ENCODE data around the gene DDIT4L.

The DDIT4L gene, protein sequence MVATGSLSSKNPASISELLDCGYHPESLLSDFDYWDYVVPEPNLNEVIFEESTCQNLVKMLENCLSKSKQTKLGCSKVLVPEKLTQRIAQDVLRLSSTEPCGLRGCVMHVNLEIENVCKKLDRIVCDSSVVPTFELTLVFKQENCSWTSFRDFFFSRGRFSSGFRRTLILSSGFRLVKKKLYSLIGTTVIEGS

GRCh38 chr4:100189820-100190642 lies at the start of gene DDIT4L:
Gene DDIT4L (minus strand): TSS chr4:100190468. CDS start chr4:100189983, 485 bp downstream.
- DNase-seq (ENCODE audit: insufficient read length, low spot score) (no peak), FAIRE-seq (no peak)
- TF ChIP-seq, protein P1, sequence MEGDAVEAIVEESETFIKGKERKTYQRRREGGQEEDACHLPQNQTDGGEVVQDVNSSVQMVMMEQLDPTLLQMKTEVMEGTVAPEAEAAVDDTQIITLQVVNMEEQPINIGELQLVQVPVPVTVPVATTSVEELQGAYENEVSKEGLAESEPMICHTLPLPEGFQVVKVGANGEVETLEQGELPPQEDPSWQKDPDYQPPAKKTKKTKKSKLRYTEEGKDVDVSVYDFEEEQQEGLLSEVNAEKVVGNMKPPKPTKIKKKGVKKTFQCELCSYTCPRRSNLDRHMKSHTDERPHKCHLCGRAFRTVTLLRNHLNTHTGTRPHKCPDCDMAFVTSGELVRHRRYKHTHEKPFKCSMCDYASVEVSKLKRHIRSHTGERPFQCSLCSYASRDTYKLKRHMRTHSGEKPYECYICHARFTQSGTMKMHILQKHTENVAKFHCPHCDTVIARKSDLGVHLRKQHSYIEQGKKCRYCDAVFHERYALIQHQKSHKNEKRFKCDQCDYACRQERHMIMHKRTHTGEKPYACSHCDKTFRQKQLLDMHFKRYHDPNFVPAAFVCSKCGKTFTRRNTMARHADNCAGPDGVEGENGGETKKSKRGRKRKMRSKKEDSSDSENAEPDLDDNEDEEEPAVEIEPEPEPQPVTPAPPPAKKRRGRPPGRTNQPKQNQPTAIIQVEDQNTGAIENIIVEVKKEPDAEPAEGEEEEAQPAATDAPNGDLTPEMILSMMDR (IDR thresholded peaks at IDR 0.05; ENCODE audit: insufficient read depth, missing control alignments): no peak

- TF ChIP-seq, protein P1 (IDR thresholded peaks at IDR 0.05; ENCODE audit: insufficient read depth, missing control alignments): no peak
- FAIRE-seq (no peak), DNase-seq (ENCODE audit: insufficient read length, low spot score) (no peak)
Observed at GRCh38 chr4:100240008-100240407, 49.7 kb upstream of the DDIT4L start.

GRCh38 chr4:100224721-100225120 lies 34.5 kb upstream of the DDIT4L start:
- TF ChIP-seq, protein P1 (IDR thresholded peaks at IDR 0.05; ENCODE audit: insufficient read depth, missing control alignments): no peak
- no peak for DNase-seq (ENCODE audit: insufficient read length, low spot score)
- no peak for FAIRE-seq

DNA sequence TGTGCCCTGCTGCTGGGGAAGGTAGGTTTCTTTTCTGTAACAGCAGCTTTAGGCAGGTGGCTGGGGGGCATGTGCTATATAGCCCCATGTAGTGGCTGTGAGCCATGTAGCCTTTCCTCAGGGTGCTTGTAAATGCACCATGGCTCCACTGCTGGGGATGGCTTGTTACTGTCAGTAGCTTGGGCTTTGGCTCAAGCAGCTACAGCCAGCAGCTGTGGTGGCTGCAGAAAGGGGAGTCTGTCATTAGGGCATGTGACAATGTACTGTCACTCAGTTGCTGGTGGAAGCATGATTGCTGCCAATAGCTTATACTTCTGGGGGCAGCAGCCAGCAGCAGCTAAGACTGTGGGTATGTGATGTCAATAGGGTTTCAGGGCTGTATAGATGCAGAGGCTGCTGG lies 33.9 kb upstream of the DDIT4L start:
- FAIRE-seq (no peak), DNase-seq (ENCODE audit: insufficient read length, low spot score) (no peak)
- TF ChIP-seq, protein P1 (IDR thresholded peaks at IDR 0.05; ENCODE audit: insufficient read depth, missing control alignments): no peak

GRCh38 chr4:100208964-100209363 lies 18.7 kb upstream of the DDIT4L start:
- TF ChIP-seq, protein P1 (IDR thresholded peaks at IDR 0.05; ENCODE audit: insufficient read depth, missing control alignments): no peak
- no peak for DNase-seq (ENCODE audit: insufficient read length, low spot score)
- FAIRE-seq: no peak

- TF ChIP-seq, protein P1 (IDR thresholded peaks at IDR 0.05; ENCODE audit: insufficient read depth, missing control alignments): no peak
- DNase-seq (ENCODE audit: insufficient read length, low spot score): no peak
- FAIRE-seq: no peak
Observed at GRCh38 chr4:100208459-100208858, 18.2 kb upstream of the DDIT4L start.

- TF ChIP-seq, protein P1 (IDR thresholded peaks at IDR 0.05; ENCODE audit: insufficient read depth, missing control alignments): no peak
- FAIRE-seq: no peak
- no peak for DNase-seq (ENCODE audit: insufficient read length, low spot score)
Observed at GRCh38 chr4:100206850-100207249, 16.6 kb upstream of the DDIT4L start.

Data from D721Med (cell line).